HG02943 (cell line): ENCODE data around the gene RMC1.
A peak's percentile ranks its signal among the peaks of the same experiment; 100 is the strongest.
"Not testable (repeated sequence)": the region's sequence is repeated elsewhere in the genome, so short reads cannot be mapped to it uniquely, and the experiment has no call there.

Experiments used
- ATAC-seq: cut with Tn5 transposase; IDR thresholded peaks from one replicate; pipeline ENCODE4 v1.9.1; 2021; ENCODE audit warnings: mild to moderate bottlenecking, low read depth, moderate library complexity; ENCODE audit not compliant: unreplicated experiment

RMC1 gene

GRCh38 chr18:23495723-23496440 is 7.4 kb upstream of the RMC1 start:
- ATAC-seq: no peak

- ATAC-seq: no peak
Observed at GRCh38 chr18:23498117-23498516, 5.2 kb upstream of the RMC1 start.

GRCh38 chr18:23498877-23499276 is 4.4 kb upstream of the RMC1 start:
- no peak for ATAC-seq

GRCh38 chr18:23499291-23499781 is 4.0 kb upstream of the RMC1 start:
- no peak for ATAC-seq

GRCh38 chr18:23501626-23502025 is 1.7 kb upstream of the RMC1 start:
- no peak for ATAC-seq

GRCh38 chr18:23502516-23503037 is 734 bp upstream of the RMC1 start:
- ATAC-seq: no peak

- no peak for ATAC-seq
Observed at GRCh38 chr18:23503963-23504344, 643 bp downstream of the RMC1 start.

- peak; percentile 47 for ATAC-seq
Observed at GRCh38 chr18:23504720-23505119, 1.4 kb downstream of the RMC1 start.

GRCh38 chr18:23506393-23506792 is 3.1 kb downstream of the RMC1 start:
- ATAC-seq: no peak

- ATAC-seq: not testable (repeated sequence)
Observed at GRCh38 chr18:23510923-23511322, 7.6 kb downstream of the RMC1 start.

GRCh38 chr18:23512216-23512615 is 8.9 kb downstream of the RMC1 start:
- not testable (repeated sequence) for ATAC-seq

GRCh38 chr18:23512641-23513040 is 9.3 kb downstream of the RMC1 start:
- ATAC-seq: no peak

GRCh38 chr18:23515911-23516546 is 12.7 kb downstream of the RMC1 start:
- peak; percentile 81 for ATAC-seq

GRCh38 chr18:23519734-23520133 is 16.4 kb downstream of the RMC1 start:
- ATAC-seq: no peak

GRCh38 chr18:23521271-23521670 is 18.0 kb downstream of the RMC1 start:
- ATAC-seq: no peak

- ATAC-seq: no peak
Observed at GRCh38 chr18:23521907-23522306, 18.6 kb downstream of the RMC1 start.

- ATAC-seq: no peak
Observed at GRCh38 chr18:23523429-23524212, 20.3 kb downstream of the RMC1 start.

GRCh38 chr18:23524213-23524707 is 20.9 kb downstream of the RMC1 start:
- ATAC-seq: no peak

- ATAC-seq: no peak
Observed at GRCh38 chr18:23526501-23527063, 23.3 kb downstream of the RMC1 start.
